GM20000 (cell line): ENCODE measurements around the gene MINDY4.

Experiments used
- DNase-seq: peaks from one replicate; pipeline ENCODE4 v3.0.0; 2012; ENCODE audit warnings: low spot score
- TF ChIP-seq, protein P1 (sequence below): IDR thresholded peaks from 2 replicates; pipeline ENCODE4 v1.5.1; 2012; ENCODE audit warnings: mild to moderate bottlenecking, control low read depth; ENCODE audit errors: extremely low read depth, missing control alignments

The MINDY4 gene

DNA sequence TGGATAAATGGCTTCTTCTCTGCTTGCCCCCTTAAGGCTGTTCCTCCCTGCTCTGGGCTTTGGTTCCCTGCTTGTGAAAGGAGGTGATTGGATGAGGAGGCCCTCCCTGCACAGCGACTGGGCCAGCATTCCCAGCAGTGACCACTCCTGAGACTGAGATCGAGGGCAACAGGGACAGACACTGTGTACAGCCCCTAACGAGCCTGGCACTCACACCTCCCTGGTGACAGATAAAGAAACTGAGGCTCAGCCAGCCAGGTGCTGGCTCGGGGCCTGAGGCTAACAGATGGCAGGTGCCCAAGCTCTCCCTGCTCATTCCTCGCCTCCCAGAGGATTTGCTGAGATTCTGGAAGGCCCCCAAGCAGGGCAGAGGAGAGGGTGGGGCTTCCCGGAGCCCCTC lies 128.4 kb downstream of the MINDY4 start:
- DNase-seq = no peak
- TF ChIP-seq, protein P1, sequence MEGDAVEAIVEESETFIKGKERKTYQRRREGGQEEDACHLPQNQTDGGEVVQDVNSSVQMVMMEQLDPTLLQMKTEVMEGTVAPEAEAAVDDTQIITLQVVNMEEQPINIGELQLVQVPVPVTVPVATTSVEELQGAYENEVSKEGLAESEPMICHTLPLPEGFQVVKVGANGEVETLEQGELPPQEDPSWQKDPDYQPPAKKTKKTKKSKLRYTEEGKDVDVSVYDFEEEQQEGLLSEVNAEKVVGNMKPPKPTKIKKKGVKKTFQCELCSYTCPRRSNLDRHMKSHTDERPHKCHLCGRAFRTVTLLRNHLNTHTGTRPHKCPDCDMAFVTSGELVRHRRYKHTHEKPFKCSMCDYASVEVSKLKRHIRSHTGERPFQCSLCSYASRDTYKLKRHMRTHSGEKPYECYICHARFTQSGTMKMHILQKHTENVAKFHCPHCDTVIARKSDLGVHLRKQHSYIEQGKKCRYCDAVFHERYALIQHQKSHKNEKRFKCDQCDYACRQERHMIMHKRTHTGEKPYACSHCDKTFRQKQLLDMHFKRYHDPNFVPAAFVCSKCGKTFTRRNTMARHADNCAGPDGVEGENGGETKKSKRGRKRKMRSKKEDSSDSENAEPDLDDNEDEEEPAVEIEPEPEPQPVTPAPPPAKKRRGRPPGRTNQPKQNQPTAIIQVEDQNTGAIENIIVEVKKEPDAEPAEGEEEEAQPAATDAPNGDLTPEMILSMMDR = no peak

DNA sequence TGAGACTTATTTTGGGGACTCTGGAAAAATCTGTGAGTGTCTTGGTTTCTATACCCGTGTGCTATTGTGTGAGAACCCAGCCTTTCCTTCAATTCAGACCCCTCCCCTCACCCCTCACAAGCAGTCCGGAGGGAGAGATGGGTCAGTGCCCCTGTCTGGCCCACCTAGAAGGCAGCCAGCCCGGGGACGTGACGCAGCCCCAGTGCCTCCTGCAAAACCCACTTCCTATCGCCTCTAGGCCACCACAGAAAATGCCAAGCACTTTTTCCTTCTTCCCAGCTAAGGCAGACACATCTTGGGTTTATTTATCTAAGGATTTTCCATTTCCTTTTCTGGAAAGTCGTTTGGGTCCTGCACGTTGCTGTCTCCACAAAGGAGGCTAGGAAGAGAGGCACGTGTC lies 128.8 kb downstream of the MINDY4 start:
- no peak for DNase-seq
- TF ChIP-seq, protein P1 = no peak

DNA sequence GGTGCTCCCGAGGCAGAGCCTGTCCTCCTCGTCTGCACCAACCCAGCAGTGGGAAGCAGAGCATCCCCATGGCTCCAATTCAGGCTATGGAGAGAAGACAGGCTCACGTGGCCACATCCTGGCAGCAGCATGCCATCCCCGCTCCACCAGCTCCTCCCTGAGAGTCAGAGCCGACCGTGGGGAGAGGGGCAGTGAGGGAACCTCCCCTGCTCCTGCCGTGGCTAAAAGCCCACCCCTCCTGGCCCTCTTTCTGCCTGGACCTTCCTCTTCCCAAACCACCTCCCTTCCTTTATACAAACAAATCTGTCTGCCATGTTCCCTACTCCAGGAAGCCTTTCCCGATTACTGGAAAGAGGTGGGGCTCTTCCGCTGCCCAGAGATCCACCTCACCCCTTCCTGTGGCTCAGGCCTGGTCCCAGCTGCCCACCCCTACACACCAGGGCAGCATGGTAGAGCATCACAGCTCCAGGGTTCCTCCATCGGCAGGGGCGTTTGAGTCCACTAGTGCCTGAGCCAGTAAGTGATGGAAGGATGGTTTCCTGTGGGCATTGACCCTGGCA lies 129.7 kb downstream of the MINDY4 start:
- TF ChIP-seq, protein P1 = no peak
- DNase-seq = no peak

DNA sequence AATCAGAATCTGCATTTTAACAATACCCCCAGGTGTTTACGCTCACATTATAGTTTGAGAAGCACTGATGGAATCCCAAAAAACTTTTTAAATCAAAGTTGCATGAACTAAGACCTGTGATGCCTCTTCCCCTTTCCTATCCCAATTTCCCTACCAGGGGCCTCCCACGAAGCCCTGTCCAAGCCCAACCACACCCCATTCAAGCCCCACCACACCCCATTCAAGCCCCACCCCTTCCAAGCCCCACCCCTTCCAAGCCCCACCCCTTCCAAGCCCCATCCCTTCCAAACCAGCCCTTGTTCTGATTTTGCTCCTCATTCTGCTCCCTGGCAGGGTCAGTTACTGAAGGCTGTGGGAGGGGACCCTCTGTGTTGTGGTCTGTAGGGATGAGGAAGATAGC lies 130.6 kb downstream of the MINDY4 start:
- TF ChIP-seq, protein P1 = no peak
- DNase-seq = no peak

DNA sequence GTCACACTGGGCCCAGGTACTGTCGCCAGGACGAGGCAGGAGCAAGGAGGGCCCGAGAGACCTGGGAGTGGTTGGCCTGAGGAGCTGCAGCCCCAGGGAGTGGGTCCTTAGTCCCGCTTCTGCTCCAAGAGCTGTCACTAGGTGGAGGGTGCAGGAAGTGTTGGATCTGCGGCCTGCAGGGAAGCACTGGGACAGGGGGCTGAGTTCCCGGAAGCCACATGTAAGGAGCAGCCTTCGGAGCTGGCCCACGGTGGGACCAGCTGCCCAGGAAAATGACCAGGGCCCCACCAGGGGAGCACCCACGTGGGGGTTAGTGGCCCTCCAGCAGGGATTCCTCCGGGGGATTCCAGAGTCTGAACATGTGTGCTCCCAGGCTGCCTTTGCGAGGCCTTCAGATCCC lies 131.2 kb downstream of the MINDY4 start:
- DNase-seq = no peak
- TF ChIP-seq, protein P1 = no peak

DNA sequence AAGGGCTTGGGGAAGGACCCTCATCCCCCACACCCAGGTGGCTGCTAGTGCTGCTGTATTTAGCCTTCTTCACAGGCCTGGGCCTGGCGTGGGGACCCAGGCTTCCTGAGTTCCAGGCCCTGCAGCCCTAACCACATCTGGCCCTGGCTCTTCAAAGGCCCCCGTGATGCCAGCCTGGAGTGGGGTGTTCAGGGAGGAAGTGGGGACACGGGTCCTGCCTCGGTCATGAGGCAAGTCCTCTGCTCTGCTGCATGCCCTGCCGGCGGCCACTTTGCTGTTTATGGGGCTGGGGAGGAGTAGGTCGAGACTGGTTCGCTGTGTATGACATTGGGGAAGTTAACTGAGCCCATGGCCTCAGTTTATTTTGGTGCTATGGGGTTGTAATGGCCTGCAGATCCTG lies 131.9 kb downstream of the MINDY4 start:
- DNase-seq = no peak
- TF ChIP-seq, protein P1 = no peak

DNA sequence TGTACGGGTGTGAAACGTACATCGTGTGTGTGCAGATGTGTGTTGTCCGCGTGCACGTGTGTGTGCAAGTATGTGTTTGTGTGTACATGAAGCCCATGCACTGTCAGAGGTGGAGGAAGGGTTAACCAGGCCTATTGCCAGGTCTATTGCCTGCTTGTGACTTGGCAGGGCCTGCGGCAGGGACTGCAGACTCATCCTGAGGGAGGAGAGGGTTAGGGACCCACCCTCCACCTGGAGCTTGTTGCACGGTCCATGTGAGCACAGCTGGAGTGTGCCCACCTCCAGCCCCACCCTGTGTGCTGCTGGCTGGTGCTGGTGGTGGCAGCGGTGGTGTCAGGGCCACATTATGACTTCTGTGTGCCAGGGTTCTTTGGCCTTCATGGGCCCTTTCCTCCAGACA lies 133.3 kb downstream of the MINDY4 start:
- no peak for DNase-seq
- TF ChIP-seq, protein P1 = no peak
